ENCODE measurements around the gene AMMECR1. TPM values are rescaled to one million over a fixed set of nuclear protein-coding genes. Genes with fewer than 3 reads are reported as not detected.
A peak's percentile ranks its signal among the peaks of the same experiment; 100 is the strongest.

The AMMECR1 gene
- total and polyA plus RNA-seq, 2 experiments from 2014 or later = 10.5 to 20.0 TPM

GRCh38 chrX:110175146-110175545 is 142.7 kb downstream of the AMMECR1 start:
- no peak for TF ChIP-seq CTCF (IDR thresholded peaks at IDR 0.05; ENCODE audit: low read depth, low read length)
- DNase-seq (ENCODE audit: low read depth in 1 of 2, low spot score in 1 of 2) = no peak
- Histone ChIP-seq H3K27ac (no peak overlapping the region), H3K36me3 (peaks cover 2% of the 10 kb centered on the region), H3K9me3 (ENCODE audit: low read depth) (no peaks in the 10 kb centered on the region), H3K4me1 (ENCODE audit: low read depth) (no peaks in the 10 kb centered on the region), H3K27me3 (no peaks in the 10 kb centered on the region), H3K4me3 (no peak overlapping the region)

DNA sequence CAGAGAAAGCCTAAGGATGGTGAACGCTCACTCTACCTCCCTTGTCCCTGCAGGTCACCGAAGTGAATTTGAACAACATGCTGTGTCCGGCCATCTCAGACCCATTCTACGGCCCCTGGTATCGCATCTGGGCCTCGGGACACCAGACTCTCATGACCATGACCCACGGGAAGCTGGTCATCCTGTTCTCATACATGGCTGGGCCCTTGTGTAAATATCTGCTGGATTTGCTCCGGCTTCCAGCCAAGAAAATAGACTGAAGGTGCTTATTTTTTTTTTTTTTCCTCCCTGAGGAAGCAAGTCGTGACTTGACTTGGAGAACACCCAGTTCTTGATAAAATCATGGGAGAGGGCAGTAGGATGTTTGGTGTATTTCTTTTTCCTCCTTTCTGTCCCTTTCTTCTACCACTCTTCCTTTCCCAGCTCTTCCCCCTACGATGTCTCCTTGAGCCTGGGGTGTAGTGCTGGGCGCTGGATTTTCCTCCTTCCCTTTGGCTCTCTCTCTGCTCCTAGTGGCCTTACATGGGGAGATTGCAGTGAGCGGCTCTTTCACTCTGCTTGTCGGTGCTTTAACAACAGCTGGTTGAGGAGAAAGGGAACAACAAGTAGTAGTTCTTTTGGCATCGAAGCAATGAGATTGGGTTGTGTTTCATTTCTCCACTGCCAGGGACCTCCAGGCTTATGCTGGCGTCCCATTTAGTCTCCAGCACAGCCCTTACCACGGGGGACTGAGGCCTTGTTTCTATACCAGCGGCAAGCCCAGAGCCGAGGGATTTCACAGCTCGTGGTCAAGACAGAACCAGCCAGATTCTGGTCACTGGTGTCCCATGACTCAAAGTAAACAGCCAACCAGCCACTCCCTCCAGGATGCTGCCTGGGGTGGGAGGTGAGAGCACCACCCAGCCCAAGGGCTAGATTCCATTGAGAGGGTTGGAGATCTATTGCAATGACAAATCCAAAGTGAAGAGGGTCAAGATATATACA is 144.4 kb downstream of the AMMECR1 start:
- no peak for TF ChIP-seq CTCF (IDR thresholded peaks at IDR 0.05; ENCODE audit: low read depth, low read length)
- Histone ChIP-seq H3K27ac (no peak overlapping the region), H3K4me1 (ENCODE audit: low read depth) (no peaks in the 10 kb centered on the region), H3K36me3 (peaks cover 2% of the 10 kb centered on the region), H3K4me3 (no peak overlapping the region), H3K27me3 (no peaks in the 10 kb centered on the region), H3K9me3 (ENCODE audit: low read depth) (no peaks in the 10 kb centered on the region)
- peak in 1 of 2 donors; percentile 15 for DNase-seq (ENCODE audit: low read depth in 1 of 2, low spot score in 1 of 2)

GRCh38 chrX:110172215-110172614 is 145.7 kb downstream of the AMMECR1 start:
- no peaks in the 10 kb centered on the region for H3K27me3 ChIP-seq
- no peak overlapping the region for H3K27ac ChIP-seq
- no peak overlapping the region for H3K4me3 ChIP-seq
- DNase-seq (ENCODE audit: low read depth in 1 of 2, low spot score in 1 of 2) = no peak
- no peak for TF ChIP-seq CTCF (IDR thresholded peaks at IDR 0.05; ENCODE audit: low read depth, low read length)
- peaks cover 2% of the 10 kb centered on the region for H3K36me3 ChIP-seq
- no peaks in the 10 kb centered on the region for H3K9me3 ChIP-seq (ENCODE audit: low read depth)
- H3K4me1 ChIP-seq (ENCODE audit: low read depth) = no peaks in the 10 kb centered on the region

GRCh38 chrX:110171442-110171841 is 146.4 kb downstream of the AMMECR1 start:
- no peaks in the 10 kb centered on the region for H3K4me1 ChIP-seq (ENCODE audit: low read depth)
- no peak for TF ChIP-seq CTCF (IDR thresholded peaks at IDR 0.05; ENCODE audit: low read depth, low read length)
- no peak for DNase-seq (ENCODE audit: low read depth in 1 of 2, low spot score in 1 of 2)
- peaks cover 2% of the 10 kb centered on the region for H3K36me3 ChIP-seq
- H3K4me3 ChIP-seq = no peak overlapping the region
- no peak overlapping the region for H3K27ac ChIP-seq
- no peaks in the 10 kb centered on the region for H3K9me3 ChIP-seq (ENCODE audit: low read depth)
- H3K27me3 ChIP-seq = no peaks in the 10 kb centered on the region

DNA sequence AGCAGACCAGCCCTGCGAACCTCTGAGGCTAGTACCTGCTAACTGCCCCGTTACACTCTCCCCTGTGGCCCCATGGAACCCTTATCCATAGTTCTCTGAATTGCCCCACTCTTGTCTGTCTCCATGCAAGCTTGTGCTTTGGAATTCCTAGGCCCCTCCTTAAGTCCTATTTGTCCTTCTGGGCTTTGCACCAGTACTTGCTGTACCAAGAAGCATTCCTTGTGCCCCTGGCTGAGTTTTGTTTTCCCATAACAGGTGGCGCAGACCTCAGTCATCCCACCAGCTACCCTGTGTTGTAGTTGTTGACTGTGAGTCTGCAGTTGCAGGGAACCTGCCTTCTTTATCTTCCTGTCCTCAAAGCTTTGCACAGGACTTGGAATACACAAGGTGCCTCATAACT is 147.9 kb downstream of the AMMECR1 start:
- H3K4me1 ChIP-seq (ENCODE audit: low read depth) = no peaks in the 10 kb centered on the region
- no peaks in the 10 kb centered on the region for H3K27me3 ChIP-seq
- H3K9me3 ChIP-seq (ENCODE audit: low read depth) = no peaks in the 10 kb centered on the region
- H3K27ac ChIP-seq = no peak overlapping the region
- TF ChIP-seq CTCF (IDR thresholded peaks at IDR 0.05; ENCODE audit: low read depth, low read length) = no peak
- DNase-seq (ENCODE audit: low read depth in 1 of 2, low spot score in 1 of 2) = no peak
- peaks cover 2% of the 10 kb centered on the region for H3K36me3 ChIP-seq
- H3K4me3 ChIP-seq = no peak overlapping the region
